IPS-NIHi7 (cell line): Measurements from ENCODE around the gene GNG13.

Source experiments
- DNase-seq: peaks from one replicate; pipeline ENCODE4 v3.0.0; 2012; ENCODE audit warnings: mixed read lengths; ENCODE audit errors: extremely low spot score

Gene GNG13

DNA sequence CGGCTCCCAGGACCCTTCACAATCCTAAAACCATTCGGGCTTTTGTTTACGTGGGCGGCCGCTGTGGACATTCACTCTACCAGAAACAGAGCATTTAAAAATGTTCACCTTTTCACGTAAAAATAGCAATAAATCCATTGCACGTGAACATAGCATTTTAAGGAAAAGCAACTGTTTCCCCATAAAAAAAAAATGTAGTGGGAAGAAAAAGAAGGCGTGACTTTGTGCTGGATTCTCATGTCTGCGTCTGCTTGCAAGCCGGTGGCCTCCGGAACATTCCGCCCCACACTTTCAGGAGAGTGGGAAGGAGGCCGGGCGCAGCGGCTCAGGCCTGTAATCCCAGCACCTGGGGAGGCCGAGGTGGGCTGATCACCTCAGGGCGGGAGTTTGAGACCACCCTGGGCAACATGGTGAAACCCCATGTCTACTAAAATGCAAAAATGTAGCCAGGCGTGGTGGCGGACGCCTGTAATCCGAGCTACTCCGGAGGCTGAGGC is 13.4 kb upstream of the GNG13 start:
- no peak for DNase-seq

DNA sequence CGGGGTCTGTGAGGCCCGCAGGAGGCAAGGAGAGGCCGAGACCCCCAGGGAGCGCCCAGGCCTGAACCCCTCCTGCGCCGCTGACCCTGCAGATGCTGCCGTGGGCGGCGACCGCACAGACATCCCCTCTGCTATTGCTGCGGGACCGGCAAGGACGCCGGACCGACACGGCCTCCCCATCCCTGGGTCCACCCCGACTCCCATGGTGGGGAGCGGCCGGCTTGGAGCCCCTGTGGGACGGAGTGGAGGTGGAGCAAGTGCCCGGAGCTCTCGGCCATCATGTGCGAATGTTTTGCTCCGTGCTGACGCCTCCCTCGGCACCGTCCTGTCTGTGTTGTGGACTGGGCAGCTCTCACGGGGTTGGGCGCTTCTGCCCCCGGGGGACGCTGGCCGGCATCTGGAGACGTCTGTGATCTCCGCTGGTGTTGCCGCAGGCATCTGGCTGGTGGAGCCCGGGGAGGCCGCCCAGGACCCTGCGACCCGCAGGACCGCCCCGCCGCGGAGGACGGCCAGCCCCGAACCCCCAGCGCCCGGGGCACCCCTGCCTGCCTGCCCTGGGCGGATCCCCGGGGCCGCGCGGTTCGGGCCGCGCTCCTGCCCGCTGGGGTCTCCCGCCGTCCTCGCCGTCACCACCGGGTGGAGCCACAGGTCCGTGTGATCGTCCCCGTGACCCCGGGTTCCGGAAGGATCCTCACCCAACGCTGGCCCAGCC is 12.8 kb upstream of the GNG13 start:
- peak; percentile 91 for DNase-seq

DNA sequence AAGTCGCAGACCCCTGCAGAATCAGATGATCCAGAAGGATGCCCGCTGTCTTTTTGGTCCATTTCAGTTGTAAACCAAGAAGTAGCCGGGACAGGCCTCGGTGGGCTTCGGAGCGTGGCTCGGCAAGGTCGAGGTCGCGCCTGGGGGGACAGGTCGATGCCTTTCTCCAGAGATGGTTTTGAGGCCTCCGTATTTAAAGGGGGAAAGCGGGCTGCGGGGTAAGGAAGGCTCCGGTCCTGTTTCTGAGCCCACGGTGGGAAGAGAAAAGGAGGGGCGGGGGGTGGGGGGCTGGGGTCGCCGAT is 7.5 kb upstream of the GNG13 start:
- no peak for DNase-seq

DNA sequence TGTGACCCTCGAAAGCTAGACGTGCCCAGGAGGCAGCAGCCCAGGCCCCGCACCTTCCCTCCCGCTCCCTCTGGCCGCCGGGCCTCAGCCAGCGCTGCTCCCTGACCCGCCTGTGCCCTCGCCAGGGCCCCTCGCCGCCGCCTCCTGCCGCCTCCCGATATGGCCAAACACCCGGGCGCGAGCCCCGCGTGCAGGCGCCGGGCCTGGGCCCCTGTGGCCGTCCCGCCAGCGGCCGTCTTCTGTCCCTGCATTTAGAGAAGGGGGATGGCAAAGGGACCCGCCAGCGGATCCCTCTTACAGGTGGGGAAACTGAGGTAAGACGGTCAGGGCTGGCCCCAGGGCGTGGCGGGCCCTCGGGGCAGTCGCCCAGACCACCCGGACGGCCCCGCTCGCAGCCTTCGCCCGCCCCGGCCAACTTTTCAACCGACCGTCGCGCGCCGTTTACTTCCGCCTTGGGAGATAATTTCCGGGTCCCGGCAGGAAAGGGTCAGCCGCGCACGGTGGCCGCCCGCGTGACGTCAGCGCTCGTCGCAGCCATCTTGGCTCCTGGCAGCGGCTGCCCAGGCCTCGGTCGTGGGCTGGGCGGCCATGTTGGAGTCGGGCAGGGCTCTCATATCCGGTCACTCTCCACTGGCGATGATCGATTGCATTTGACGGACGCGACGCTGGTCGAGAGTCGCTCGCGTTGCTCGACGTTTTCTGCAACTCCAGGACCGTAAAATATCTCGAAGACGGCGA is 7.0 kb upstream of the GNG13 start:
- DNase-seq = peak; percentile 98

DNA sequence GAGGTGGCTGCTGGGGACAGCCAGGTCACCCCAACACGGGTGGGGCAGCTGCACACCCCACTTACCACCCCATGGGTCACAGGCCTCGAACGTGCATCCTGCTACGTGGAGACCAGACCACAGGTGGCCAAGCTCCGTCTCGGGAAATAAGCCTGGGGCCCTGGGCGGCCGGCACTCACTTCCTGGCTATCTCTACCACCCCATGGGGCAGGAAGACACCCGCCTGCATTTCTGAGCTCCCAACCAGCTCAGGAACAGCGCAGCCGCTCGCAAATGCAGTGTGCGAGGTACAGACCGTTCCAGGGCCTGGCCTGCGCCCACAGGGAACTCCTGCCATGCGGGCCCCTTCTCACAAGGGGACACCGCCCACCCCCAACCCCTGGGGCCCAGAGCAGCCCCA is 4.9 kb upstream of the GNG13 start:
- no peak for DNase-seq

DNA sequence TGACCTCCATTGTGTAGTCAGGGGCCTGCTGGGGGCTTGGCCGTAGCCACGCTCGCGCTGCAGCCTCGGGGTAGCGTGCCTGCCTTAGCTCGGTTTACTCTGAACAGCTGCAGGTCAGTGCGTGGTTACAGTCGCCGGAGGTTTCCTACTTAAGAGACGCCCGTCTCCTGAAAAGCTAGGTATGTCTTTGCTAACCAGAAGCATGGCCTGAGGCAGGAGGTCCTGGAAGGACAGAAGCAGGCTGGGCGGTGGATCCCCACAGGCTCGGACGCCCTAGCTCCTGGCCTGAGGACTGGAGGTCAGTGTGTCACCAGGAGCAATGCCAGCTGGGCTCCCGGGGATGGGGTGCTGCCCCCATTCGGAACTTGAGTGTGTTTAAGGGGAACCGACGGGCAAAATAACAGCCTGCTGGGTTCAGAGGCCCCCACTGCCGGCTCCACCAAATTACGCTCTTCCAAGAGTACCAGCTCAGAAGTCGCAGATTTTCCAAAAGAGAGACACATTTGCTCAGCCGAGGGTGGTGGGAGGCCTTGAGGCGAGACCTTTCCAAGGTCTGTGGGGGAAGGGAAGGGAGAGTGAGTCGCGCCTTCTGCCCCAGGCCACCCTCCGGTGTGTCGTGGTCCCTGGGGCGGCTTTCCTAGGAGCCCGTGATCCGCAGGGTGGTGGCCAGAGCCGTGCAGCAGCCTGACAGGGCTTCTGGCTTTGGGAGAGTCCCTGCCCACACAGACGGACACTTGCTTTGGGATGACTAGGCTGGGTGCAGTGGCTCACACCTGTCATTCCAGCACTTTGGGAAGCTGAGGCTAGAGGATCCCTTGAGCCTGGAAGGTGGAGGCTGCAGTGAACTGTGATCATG is 3.9 kb upstream of the GNG13 start:
- DNase-seq = no peak

DNA sequence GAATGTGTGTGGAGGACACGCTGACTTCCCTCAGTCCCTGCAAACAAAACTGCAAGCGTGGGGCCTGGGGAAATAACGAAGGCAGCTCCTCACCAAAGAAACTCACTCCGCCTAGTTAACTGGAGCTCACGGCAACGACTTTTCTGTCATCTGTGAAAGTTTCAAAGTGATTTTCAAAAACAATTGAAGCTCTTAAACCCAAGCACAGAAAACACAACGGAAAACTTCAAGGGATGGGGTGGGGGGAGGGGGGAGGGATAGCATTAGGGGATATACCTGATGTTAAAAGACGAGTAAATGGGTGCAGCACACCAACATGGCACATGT is 3.2 kb upstream of the GNG13 start:
- DNase-seq = no peak

DNA sequence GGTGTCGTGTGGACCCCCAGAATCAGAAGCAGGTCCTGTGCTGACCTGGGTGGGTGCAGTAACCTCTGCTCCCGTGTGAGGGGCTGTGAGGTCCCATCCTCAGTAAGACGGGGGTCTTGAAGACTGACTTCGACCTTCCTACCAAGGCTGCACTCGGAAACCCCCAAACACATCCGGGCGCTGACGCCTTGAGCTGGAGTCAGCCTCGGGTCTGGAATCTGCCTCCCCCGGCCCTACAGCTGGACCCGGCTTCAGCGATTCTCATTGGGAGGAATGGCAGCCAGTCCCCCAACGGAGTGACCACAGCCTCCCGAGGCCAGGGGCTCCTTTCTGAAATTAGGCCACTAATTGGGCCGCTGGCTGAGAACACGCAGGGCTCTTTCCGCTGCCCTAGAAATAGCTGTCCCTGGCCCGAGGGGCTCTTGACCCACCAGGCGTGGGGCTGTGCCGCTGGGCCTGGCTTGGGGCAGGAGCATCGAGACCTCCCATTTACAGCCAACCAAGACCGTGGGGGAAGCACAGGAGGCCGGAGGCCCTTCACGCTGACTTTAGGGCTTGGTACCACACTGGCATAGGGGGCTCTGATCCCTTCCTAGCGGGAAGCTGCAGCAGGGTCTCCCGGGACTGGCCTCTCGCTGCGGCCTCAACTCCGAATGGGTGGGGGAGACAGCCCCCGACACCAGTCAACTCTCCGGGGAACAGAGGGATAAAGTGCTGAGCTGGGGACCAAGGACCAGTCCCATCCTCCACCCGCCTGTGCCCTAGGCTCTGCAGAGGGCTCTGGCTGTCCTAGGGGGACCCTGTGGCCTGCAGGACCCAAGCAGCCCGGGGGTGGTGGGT is 2.6 kb upstream of the GNG13 start:
- DNase-seq = no peak

DNA sequence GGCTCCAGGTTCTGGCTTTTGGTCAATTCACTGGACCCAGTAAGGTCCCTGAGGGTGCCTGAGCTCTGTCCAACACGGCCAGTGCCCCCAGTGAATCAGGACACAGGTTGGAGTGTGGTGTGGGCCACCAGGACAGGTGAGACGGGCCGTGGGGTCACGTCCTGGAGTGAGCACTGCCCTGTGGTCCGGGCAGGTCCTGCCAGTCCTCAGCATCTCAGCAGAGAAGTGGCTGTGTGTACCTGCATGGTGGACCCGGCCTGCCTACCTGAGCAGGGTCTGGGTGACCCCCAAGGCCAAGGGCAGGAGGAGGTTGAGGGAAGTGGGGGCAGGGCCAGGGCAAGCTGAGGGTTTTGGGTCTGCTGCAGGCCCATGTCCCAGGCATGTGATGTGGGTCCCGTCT is 1.9 kb upstream of the GNG13 start:
- no peak for DNase-seq

DNA sequence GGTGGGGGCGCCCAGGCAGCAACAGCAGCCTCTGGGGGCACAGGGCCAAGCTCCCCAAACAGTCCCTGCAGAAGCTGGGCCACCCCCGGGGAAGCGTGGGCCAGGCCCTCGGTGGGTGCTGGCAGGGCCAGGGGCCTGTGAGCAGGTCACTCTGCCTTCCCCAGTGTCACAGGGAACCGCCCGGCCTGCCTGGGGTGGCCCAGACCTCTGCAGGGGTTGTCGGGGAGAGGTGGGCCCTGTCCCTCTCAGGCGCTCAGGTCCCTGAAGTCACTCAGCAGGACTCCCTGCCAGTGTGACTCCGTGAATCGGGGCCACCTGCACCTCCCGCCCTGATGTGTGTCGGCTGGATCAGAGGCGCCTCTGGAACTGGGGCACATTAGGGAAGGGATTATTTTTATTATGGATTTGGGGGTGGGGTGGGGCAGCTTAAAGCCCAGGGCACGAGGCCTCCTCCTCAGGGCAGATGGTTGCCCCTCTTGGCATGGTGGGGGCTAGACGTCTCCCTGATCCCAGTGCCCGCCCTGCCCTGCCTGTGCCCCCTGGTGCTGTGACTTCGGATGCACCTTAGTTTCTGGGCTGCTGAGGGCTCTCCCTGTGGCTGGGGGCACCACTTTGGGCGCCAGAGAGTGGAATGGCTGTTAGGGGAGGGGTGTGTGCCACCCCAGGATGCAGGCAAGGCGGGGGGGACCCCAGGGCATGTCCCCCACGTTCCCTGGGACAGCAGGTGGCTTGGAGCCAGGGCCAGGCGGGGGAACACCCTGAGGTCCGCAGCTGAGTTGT is 1.2 kb upstream of the GNG13 start:
- no peak for DNase-seq

DNA sequence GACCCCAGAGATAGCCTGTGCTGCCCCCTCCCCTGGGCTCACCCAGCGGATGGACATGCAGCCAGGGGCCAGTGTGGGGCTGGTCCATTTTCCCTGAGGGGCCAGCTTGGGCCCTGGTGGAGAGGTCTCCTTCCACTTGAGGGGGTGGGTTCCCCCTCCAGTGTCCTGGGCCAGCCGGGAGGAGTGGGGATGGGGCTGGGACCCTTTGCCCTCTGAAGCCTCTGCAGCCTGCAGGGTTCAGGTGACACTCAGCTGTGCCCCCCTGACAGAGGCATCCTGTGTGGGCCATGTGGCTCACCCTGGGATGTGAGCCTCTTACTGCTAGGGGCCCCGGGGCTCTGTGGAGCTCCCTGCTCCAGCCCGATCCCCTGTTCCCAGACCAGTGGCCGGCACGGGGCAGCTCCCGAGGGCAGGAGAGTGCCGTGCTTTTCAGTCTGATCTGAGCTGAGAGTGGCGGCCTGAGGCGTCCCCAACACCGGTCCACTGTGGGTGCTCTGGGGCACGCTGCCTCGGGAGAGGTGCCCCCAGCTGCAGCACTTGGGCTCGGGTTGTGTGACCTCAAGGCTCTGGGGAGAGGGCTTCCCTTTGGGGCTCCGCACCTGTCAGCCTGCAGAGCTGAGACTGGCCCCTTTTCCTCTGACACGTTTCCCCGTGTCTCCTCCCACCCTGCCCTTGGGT is 439 bp upstream of the GNG13 start:
- no peak for DNase-seq

DNA sequence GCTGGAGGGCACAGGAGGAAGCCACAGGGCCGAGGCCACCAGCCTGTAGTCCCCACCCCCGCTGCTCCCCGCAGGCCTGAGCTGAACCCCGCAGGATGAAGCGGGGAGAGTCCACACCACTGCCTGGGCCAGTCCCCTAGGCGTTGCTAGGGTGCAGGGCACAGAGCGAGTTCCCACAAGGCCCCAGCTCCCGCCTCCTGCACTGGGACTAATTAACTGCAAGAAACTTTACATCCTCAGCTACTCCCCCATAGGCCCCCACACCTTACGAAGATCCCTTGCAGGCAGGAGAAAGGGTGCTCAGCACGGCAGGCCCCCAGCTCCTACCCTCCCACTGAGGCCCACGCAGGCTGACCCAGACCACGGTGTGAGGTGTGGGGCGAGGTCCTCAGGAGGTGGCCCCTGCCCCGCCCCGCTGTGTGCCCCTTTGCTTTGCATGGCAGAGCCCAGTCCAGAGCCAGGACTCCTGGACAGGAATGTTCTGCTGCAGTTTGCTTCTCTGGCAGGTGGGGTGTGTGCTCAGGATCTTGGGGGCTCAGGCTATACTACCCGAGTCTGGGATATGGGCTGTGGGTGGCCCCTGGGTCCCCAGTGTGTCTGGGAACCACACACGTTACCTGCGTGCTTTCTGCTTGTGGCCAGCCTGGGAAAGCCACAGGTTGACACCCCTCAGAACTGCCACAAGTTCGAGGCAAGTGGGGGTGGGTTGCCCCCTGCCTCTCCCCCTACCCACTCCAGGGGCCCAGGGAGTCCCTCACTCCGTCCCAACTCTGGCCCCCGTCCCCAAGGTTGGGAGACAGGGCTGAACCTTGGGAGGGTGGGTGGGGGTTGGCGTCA is 1.2 kb downstream of the GNG13 start:
- DNase-seq = no peak

DNA sequence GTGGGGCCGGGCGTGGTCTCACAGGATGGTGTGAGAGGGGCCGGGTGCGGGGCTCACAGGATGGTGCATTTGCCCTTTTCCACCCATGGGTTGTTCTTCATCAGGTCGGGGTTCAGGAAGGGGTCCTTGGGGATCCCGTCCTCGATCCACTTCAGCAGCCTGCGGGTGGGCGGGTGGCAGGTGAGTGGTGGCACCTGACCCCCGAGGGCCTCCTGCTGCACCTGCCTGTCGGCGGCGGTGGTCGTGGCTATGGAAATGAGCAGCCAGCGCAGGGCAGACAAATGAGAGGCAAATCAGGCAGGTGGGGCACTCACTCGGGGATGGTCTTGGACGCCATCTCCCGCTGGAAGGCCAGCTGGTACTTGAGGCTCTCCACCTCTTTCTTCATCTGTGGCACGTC is 1.9 kb downstream of the GNG13 start:
- DNase-seq = no peak

DNA sequence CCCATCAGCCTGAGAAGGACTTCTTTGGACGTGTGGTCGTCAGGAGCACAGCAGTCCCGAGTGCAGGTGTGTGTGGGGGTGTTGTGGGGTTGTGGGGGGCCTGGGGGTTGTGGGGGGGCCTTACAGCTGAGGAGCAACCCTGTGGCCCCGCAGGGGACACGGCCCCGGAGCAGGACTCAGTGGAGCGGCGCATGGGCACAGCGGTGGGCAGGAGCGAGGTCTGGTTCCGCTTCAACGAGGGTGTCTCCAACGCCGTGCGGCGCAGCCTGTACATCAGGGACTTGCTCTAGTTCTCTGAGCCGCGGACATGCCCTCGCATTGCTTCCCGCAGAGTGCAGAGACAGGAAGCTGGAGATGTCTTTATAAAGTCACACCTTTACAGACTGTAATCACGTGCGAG is 2.8 kb downstream of the GNG13 start:
- DNase-seq = no peak

DNA sequence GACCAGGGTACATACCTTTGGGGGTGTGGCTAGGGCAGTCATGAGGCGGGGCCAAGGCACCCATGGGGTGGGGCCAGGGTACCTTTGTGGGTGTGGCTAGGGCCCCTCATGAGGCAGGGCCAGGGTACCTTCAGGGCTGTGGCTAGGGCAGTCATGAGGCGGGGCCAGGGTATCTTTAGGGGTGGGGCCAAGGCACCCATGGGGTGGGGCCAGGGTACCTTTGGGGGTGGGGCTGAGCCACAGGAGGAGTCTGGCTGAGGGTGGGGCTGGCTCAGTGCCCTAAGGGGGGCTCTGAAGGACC is 3.5 kb downstream of the GNG13 start:
- peak; percentile 76 for DNase-seq

DNA sequence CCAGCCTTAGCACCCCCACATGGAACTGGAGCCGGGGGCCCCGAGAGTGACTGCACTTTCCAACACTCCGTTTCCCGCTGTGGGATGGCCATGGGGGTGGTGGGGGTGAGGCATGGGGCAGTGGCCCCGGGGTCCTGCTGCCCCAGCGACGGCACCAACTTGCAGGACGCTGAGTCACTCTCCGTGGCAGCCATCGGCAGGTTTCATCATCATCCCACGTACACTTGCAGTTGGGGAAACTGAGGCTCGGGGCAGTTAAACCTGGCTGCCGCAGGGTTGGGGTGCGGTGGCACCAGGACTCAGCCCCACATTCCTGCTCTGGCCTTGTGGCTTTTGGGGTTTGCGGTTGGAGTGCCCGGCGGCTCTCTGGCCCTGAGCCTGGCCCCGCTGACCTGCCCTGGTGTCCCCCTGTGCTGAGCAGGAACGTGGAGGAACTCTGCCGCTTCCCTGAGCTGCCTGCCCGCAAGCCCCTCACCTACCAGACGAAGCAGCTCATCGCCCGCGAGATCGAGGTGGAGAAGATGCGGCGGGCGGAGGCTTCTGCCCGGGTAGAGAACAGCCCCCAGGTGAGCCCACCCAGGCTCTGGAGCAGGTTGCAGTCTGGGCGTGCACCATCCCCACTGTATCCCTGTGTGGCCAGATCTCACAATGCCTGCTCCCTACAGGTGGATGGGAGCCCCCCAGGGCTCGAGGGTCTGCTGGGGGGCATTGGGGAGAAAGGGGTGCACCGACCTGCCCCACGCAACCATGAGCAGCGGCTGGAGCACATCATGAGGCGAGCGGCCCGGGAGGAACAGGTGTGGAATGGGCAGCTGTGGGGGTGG is 4.0 kb downstream of the GNG13 start:
- DNase-seq = no peak

DNA sequence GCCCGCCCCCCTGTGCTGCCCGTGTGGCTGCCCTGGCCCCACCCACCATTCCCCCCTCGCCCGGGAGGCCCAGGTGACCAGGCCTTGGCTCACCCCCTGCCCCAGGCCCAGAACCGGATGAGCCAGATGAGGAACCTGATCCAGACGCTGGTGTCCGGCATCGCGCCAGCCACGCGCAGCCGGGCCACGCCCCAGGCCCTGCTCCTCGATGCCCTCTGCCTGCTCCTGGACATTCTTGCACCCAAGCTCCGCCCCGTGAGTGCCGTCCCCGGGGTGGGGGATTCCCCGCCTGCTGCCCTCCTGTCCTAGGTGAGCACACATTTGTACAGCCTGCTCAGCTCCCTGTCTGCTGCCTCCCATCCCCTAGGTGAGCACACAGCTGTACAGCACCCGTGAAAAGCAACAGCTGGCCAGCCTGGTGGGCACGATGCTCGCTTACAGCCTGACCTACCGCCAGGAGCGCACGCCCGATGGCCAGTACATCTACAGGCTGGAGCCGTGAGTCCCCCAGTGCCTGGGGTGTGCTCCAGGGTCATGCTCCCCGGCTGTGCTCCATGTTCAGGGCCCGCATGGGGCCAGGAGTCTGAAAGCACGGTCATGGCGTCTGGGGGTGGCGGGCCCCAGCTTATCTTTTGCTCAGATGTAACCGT is 4.8 kb downstream of the GNG13 start:
- no peak for DNase-seq

DNA sequence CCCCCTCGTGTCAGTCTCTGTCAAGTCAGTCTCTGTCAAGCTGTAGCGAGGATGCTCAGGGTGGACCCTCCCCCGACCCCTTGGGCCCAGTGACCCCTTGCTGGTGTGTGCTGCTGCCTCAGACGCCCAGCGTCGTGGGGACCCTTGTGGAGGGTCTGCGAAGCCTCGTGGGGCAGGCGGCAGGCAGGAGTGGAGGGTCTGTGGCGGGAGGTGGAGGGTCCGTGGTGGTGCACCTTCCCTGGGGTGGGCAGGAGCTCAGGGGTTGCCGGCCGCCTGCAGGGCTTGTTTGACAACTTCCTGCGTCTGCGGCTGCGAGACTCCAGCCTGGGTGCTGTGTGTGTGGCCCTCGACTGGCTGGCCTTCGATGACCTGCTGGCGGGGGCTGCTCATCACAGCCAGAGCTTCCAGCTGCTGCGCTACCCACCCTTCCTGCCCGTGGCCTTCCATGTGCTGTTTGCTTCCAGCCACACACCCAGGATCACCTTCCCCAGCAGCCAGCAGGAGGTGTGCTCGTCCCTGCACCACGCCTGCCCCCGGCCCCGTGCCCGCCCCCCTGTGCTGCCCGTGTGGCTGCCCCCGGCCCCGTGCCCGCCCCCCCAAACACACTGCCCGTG is 5.6 kb downstream of the GNG13 start:
- no peak for DNase-seq
